ENCODE data around the gene ATP1B4. TPM values are rescaled to one million over a fixed set of nuclear protein-coding genes. Genes with fewer than 3 reads are reported as not detected.

The ATP1B4 gene
- total RNA-seq, 1 donor from 2014 or later = not detected

- Histone ChIP-seq H3K36me3 (ENCODE audit: control insufficient read depth, insufficient read depth, low read length) (no peaks in the 10 kb centered on the region), H3K27me3 (ENCODE audit: control insufficient read depth, insufficient read depth, low read length) (no peaks in the 10 kb centered on the region), H3K4me3 (ENCODE audit: low read depth, low read length) (no peak overlapping the region)
- no peak for TF ChIP-seq CTCF (IDR thresholded peaks at IDR 0.05; ENCODE audit: insufficient read depth, low read length, poor library complexity, severe bottlenecking)
- DNase-seq (ENCODE audit: low read depth) = no peak
These were observed 44.7 kb downstream of the ATP1B4 start for GRCh38 chrX:120406638-120407037.

- no peak for TF ChIP-seq CTCF (IDR thresholded peaks at IDR 0.05; ENCODE audit: insufficient read depth, low read length, poor library complexity, severe bottlenecking)
- no peak for DNase-seq (ENCODE audit: low read depth)
These were observed 46.3 kb downstream of the ATP1B4 start for GRCh38 chrX:120408168-120408567.

GRCh38 chrX:120419463-120419862, 57.6 kb downstream of the ATP1B4 start:
- Histone ChIP-seq H3K4me3 (ENCODE audit: low read depth, low read length) (no peak overlapping the region), H3K36me3 (ENCODE audit: control insufficient read depth, insufficient read depth, low read length) (no peaks in the 10 kb centered on the region), H3K27me3 (ENCODE audit: control insufficient read depth, insufficient read depth, low read length) (no peaks in the 10 kb centered on the region)
- TF ChIP-seq CTCF (IDR thresholded peaks at IDR 0.05; ENCODE audit: insufficient read depth, low read length, poor library complexity, severe bottlenecking) = no peak
- DNase-seq (ENCODE audit: low read depth) = no peak

More at GRCh38 chrX:120408168-120408567, 46.3 kb downstream of the ATP1B4 start:
- no peaks in the 10 kb centered on the region for H3K36me3 ChIP-seq (ENCODE audit: control insufficient read depth, insufficient read depth, low read length)
- H3K4me3 ChIP-seq (ENCODE audit: low read depth, low read length) = no peak overlapping the region
- no peaks in the 10 kb centered on the region for H3K27me3 ChIP-seq (ENCODE audit: control insufficient read depth, insufficient read depth, low read length)

- H3K27me3 ChIP-seq (ENCODE audit: control insufficient read depth, insufficient read depth, low read length) = no peaks in the 10 kb centered on the region
- no peak for DNase-seq (ENCODE audit: low read depth)
- no peak for TF ChIP-seq CTCF (IDR thresholded peaks at IDR 0.05; ENCODE audit: insufficient read depth, low read length, poor library complexity, severe bottlenecking)
These were observed 64.7 kb downstream of the ATP1B4 start for GRCh38 chrX:120426599-120426998.

GRCh38 chrX:120428309-120428708, 66.4 kb downstream of the ATP1B4 start:
- Histone ChIP-seq H3K27me3 (ENCODE audit: control insufficient read depth, insufficient read depth, low read length) (no peaks in the 10 kb centered on the region), H3K36me3 (ENCODE audit: control insufficient read depth, insufficient read depth, low read length) (no peaks in the 10 kb centered on the region), H3K4me3 (ENCODE audit: low read depth, low read length) (no peak overlapping the region)
- DNase-seq (ENCODE audit: low read depth) = no peak
- no peak for TF ChIP-seq CTCF (IDR thresholded peaks at IDR 0.05; ENCODE audit: insufficient read depth, low read length, poor library complexity, severe bottlenecking)

More at GRCh38 chrX:120426599-120426998, 64.7 kb downstream of the ATP1B4 start:
- Histone ChIP-seq H3K4me3 (ENCODE audit: low read depth, low read length) (no peak overlapping the region), H3K36me3 (ENCODE audit: control insufficient read depth, insufficient read depth, low read length) (no peaks in the 10 kb centered on the region)

- H3K4me3 ChIP-seq (ENCODE audit: low read depth, low read length) = no peak overlapping the region
- no peaks in the 10 kb centered on the region for H3K27me3 ChIP-seq (ENCODE audit: control insufficient read depth, insufficient read depth, low read length)
- H3K36me3 ChIP-seq (ENCODE audit: control insufficient read depth, insufficient read depth, low read length) = no peaks in the 10 kb centered on the region
- TF ChIP-seq CTCF (IDR thresholded peaks at IDR 0.05; ENCODE audit: insufficient read depth, low read length, poor library complexity, severe bottlenecking) = no peak
- no peak for DNase-seq (ENCODE audit: low read depth)
These were observed 68.1 kb downstream of the ATP1B4 start for GRCh38 chrX:120429776-120430540.
